IMR-90 (cell line): ENCODE results near the gene LAMA4.

Source experiments
- BHLHE40 ChIP-seq: fragments of 150-350 bp; IDR thresholded peaks from 2 replicates; pipeline ENCODE4 v1.6.1; 2016; ENCODE audit warnings: mild to moderate bottlenecking, low read depth, low read length
- FOS ChIP-seq: fragments of 150-350 bp; IDR thresholded peaks from 2 replicates; pipeline ENCODE4 v1.6.1; 2016; ENCODE audit warnings: low read depth, low read length
- MAFK ChIP-seq: IDR thresholded peaks from 2 replicates; pipeline ENCODE4 v1.6.1; 2012; ENCODE audit warnings: low read depth, low read length, improper control_type of control experiment
- MAZ ChIP-seq: IDR thresholded peaks from 2 replicates; pipeline ENCODE4 v1.6.1; 2012; ENCODE audit warnings: low read depth, mild to moderate bottlenecking, low read length, improper control_type of control experiment, moderate library complexity, borderline replicate concordance
- NFE2L2 ChIP-seq: fragments of 150-350 bp; IDR thresholded peaks from 2 replicates; pipeline ENCODE4 v1.6.1; 2016; ENCODE audit warnings: low read depth, mild to moderate bottlenecking, low read length
- POLR2A ChIP-seq: IDR thresholded peaks from 2 replicates; pipeline ENCODE4 v1.6.1; 2012; ENCODE audit warnings: mild to moderate bottlenecking, low read depth, low read length
- RFX5 ChIP-seq: IDR thresholded peaks from 2 replicates; pipeline ENCODE4 v1.8.0; 2012; ENCODE audit warnings: low read depth, mild to moderate bottlenecking, low read length, moderate library complexity
- SMC3 ChIP-seq: fragments of 150-350 bp; IDR thresholded peaks from 2 replicates; pipeline ENCODE4 v1.6.1; 2016; ENCODE audit warnings: low read depth, mild to moderate bottlenecking, antibody characterized with exemption, low read length, moderate library complexity
- TF ChIP-seq, protein P1 (sequence below): conservative IDR thresholded peaks from 2 replicates; pipeline ENCODE4 v1.5.1; 2012; ENCODE audit warnings: mild to moderate bottlenecking, low read depth, low read length, improper control_type of control experiment
- TF ChIP-seq, protein P2 (sequence below): fragments of 150-350 bp; IDR thresholded peaks from 2 replicates; pipeline ENCODE4 v1.6.1; 2017; ENCODE audit warnings: mild to moderate bottlenecking, antibody characterized with exemption, low read length, low read depth
- TF ChIP-seq, protein P3 (sequence below): fragments of 150-350 bp; IDR thresholded peaks from 2 replicates; pipeline ENCODE4 v1.6.1; 2016; ENCODE audit warnings: low read depth, mild to moderate bottlenecking, low read length, moderate library complexity, borderline replicate concordance

DNA sequence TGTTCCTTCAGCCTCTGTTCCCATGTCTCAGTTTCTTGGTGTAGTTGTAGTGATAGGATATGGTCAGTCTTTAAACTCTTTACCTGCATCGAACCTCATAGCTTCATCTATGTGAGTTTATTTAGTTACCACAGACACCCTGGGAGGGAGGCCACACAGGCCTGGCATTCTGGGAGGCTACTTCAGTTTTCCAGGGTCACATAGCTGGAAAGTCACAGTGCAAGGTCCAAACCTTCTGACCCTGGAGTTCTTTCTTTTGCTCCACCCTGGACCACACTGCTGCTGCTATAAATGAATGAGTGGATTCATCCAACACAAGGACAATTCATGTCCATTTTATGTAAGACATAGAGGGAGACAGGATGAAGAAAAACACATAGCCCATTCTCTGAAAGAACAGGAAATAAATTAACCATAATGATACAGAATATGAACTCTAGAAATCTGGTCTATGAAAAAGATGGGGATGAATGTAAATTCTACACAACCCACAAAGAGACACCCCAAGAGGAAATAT lies 60.8 kb downstream of the LAMA4 start:
- TF ChIP-seq, protein P1, sequence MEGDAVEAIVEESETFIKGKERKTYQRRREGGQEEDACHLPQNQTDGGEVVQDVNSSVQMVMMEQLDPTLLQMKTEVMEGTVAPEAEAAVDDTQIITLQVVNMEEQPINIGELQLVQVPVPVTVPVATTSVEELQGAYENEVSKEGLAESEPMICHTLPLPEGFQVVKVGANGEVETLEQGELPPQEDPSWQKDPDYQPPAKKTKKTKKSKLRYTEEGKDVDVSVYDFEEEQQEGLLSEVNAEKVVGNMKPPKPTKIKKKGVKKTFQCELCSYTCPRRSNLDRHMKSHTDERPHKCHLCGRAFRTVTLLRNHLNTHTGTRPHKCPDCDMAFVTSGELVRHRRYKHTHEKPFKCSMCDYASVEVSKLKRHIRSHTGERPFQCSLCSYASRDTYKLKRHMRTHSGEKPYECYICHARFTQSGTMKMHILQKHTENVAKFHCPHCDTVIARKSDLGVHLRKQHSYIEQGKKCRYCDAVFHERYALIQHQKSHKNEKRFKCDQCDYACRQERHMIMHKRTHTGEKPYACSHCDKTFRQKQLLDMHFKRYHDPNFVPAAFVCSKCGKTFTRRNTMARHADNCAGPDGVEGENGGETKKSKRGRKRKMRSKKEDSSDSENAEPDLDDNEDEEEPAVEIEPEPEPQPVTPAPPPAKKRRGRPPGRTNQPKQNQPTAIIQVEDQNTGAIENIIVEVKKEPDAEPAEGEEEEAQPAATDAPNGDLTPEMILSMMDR: no peak
- TF ChIP-seq RFX5 (no peak), MAFK (no peak), POLR2A (no peak), NFE2L2 (no peak), MAZ (no peak), SMC3 (no peak), BHLHE40 (no peak), FOS (no peak)
- TF ChIP-seq, protein P2, sequence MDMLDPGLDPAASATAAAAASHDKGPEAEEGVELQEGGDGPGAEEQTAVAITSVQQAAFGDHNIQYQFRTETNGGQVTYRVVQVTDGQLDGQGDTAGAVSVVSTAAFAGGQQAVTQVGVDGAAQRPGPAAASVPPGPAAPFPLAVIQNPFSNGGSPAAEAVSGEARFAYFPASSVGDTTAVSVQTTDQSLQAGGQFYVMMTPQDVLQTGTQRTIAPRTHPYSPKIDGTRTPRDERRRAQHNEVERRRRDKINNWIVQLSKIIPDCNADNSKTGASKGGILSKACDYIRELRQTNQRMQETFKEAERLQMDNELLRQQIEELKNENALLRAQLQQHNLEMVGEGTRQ: no peak
- TF ChIP-seq, protein P3, sequence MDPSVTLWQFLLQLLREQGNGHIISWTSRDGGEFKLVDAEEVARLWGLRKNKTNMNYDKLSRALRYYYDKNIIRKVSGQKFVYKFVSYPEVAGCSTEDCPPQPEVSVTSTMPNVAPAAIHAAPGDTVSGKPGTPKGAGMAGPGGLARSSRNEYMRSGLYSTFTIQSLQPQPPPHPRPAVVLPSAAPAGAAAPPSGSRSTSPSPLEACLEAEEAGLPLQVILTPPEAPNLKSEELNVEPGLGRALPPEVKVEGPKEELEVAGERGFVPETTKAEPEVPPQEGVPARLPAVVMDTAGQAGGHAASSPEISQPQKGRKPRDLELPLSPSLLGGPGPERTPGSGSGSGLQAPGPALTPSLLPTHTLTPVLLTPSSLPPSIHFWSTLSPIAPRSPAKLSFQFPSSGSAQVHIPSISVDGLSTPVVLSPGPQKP: no peak
